Parathyroid adenoma (tissue), 2 donors: ENCODE data around the gene LDB1.

ENCODE experiments used
- H2AFZ ChIP-seq: fragments of 300-600 bp; sonication (generic); one replicate; pipeline ENCODE4 v1.7.0; 2017; ENCODE audit warnings: antibody characterized with exemption, mild to moderate bottlenecking
- H3K27ac ChIP-seq: fragments of 300-600 bp; sonication (generic); one replicate; pipeline ENCODE4 v1.7.0; 2017
- H3K27me3 ChIP-seq: fragments of 300-600 bp; sonication (generic); one replicate; pipeline ENCODE4 v1.7.0; 2017; ENCODE audit warnings: low read length; ENCODE audit not compliant: control insufficient read depth, insufficient read depth
- H3K36me3 ChIP-seq: fragments of 300-600 bp; sonication (generic); one replicate; pipeline ENCODE4 v1.7.0; 2017; ENCODE audit warnings: low read length; ENCODE audit not compliant: control insufficient read depth, insufficient read depth
- H3K4me1 ChIP-seq: fragments of 300-600 bp; sonication (generic); one replicate; pipeline ENCODE4 v1.7.0; 2017; ENCODE audit warnings: control low read depth
- H3K4me2 ChIP-seq: fragments of 300-600 bp; sonication (generic); one replicate; pipeline ENCODE4 v1.7.0; 2017; ENCODE audit warnings: low read length
- H3K4me3 ChIP-seq: fragments of 300-600 bp; sonication (generic); one replicate; pipeline ENCODE4 v1.7.0; 2017; ENCODE audit warnings: low read depth, low read length
- H3K79me2 ChIP-seq: fragments of 300-600 bp; sonication (generic); one replicate; pipeline ENCODE4 v1.7.0; 2017; ENCODE audit warnings: control low read depth
- H3K9ac ChIP-seq: fragments of 300-600 bp; sonication (generic); one replicate; pipeline ENCODE4 v1.7.0; 2017; ENCODE audit warnings: mild to moderate bottlenecking
- H3K9me3 ChIP-seq: fragments of 300-600 bp; sonication (generic); one replicate; pipeline ENCODE4 v1.7.0; 2017; ENCODE audit warnings: low read length; ENCODE audit not compliant: control insufficient read depth
- CTCF ChIP-seq: fragments of 300-600 bp; sonication (generic); IDR thresholded peaks from one replicate; pipeline ENCODE4 v1.7.0; 2017; ENCODE audit warnings: antibody characterized with exemption, mild to moderate bottlenecking
- donor health status: primary hyperparathyroidism.

LDB1 gene

GRCh38 chr10:102122450-102122849, 2.3 kb upstream of the LDB1 start:
- peaks cover 22% of the 10 kb centered on the region for H3K4me1 ChIP-seq
- H3K27me3 ChIP-seq: no peaks in the 10 kb centered on the region
- no peak overlapping the region for H2AFZ ChIP-seq
- peaks cover 5% of the 10 kb centered on the region for H3K79me2 ChIP-seq
- no peak overlapping the region for H3K4me3 ChIP-seq
- no peaks in the 10 kb centered on the region for H3K9me3 ChIP-seq
- no peak for TF ChIP-seq CTCF
- no peak overlapping the region for H3K4me2 ChIP-seq
- H3K9ac ChIP-seq: no peak overlapping the region
- no peaks in the 10 kb centered on the region for H3K36me3 ChIP-seq
- no peak overlapping the region for H3K27ac ChIP-seq

- Histone ChIP-seq H3K4me3 (peak overlapping the region; percentile 89), H3K9ac (no peak overlapping the region)
- TF ChIP-seq CTCF: no peak
These were observed 1.7 kb upstream of the LDB1 start for GRCh38 chr10:102121739-102122372.

GRCh38 chr10:102120991-102121738, 997 bp upstream of the LDB1 start:
- Histone ChIP-seq H3K4me2 (peak overlapping the region; percentile 96), H3K79me2 (peaks cover 14% of the 10 kb centered on the region), H2AFZ (peak overlapping the region; percentile 95), H3K4me1 (peaks cover 32% of the 10 kb centered on the region), H3K4me3 (peak overlapping the region; percentile 89), H3K27ac (peak overlapping the region; percentile 100), H3K36me3 (no peaks in the 10 kb centered on the region), H3K9me3 (no peaks in the 10 kb centered on the region), H3K9ac (peak overlapping the region; percentile 97), H3K27me3 (no peaks in the 10 kb centered on the region)
- TF ChIP-seq CTCF: no peak

More at GRCh38 chr10:102121739-102122372, 1.7 kb upstream of the LDB1 start:
- H3K9me3 ChIP-seq: no peaks in the 10 kb centered on the region
- H3K36me3 ChIP-seq: no peaks in the 10 kb centered on the region
- H3K27ac ChIP-seq: peak overlapping the region; percentile 100
- H3K27me3 ChIP-seq: no peaks in the 10 kb centered on the region
- peaks cover 25% of the 10 kb centered on the region for H3K4me1 ChIP-seq
- H3K4me2 ChIP-seq: peak overlapping the region; percentile 96
- peaks cover 7% of the 10 kb centered on the region for H3K79me2 ChIP-seq
- H2AFZ ChIP-seq: peak overlapping the region; percentile 95

- Histone ChIP-seq H3K36me3 (no peaks in the 10 kb centered on the region), H3K4me1 (peaks cover 43% of the 10 kb centered on the region)
These were observed 589 bp downstream of the LDB1 start for GRCh38 chr10:102119417-102120141.

More at GRCh38 chr10:102119417-102120141, 589 bp downstream of the LDB1 start:
- no peaks in the 10 kb centered on the region for H3K27me3 ChIP-seq
- H2AFZ ChIP-seq: peak overlapping the region; percentile 76
- peak overlapping the region; percentile 89 for H3K4me3 ChIP-seq
- no peaks in the 10 kb centered on the region for H3K9me3 ChIP-seq
- peak overlapping the region; percentile 96 for H3K4me2 ChIP-seq
- peak overlapping the region; percentile 100 for H3K27ac ChIP-seq
- TF ChIP-seq CTCF: no peak
- H3K9ac ChIP-seq: peak overlapping the region; percentile 84
- H3K79me2 ChIP-seq: peaks cover 28% of the 10 kb centered on the region
